Measurements from ENCODE around the gene ENTREP3.

ENTREP3 gene

DNA sequence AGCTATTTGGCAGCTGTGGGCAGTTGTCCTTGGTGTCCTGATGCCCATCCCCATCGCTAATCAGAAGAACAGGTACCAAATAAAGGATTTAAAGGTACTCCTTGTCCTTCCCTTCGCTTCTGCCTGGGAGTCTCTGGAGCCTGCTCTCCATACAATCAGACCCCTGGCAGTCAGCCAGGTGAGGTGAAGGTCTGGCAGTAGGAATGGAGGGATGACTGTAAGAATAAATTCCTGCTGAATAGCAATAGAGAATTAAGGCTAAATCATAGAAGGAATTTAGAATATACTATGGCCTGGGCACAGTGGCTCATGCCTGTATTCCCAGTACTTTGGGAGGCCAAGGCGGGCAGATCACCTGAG is 56.8 kb downstream of the ENTREP3 start:
- no peak for DNase-seq (ENCODE audit: low read depth in 2 of 2)

DNA sequence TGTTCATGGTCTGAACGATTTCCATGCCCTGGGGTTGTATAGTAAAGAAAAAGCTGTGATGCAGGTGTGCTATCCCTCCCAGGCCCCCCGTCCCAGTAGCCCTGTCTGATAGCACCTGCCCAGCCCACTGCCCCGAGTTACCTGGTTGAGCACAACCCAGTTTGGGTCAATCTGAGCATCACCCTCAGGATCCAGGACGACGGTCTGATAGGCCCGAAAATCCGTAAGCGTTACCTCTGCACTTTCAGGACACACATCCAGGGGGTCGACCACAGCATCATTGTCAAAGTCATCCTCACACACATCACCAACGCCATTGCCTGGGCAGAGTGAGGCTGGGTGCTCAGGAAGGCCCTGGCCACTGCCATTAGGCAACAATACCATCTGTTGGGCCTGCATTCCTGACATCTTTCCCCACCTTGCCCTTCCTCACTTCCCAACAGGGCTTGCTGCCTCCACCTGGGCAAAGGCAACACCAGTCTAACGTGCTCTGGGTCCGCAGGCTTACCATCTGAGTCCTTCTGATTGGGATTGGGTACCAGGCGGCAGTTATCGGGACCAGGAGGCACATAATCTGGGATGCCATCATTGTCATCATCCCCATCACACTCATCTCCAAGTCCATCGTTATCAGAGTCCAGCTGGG is 57.3 kb downstream of the ENTREP3 start:
- DNase-seq (ENCODE audit: low read depth in 2 of 2), result no peak

Measured in stimulated activated CD8-positive, alpha-beta memory T cell treated with anti-CD3 and anti-CD28 coated beads, Interleukin-15, amount 100 ng/mL, for 4 hours (primary cell).